ENCODE results near the gene ZNF569. TPM values are rescaled to one million over a fixed set of nuclear protein-coding genes. Genes with fewer than 3 reads are reported as not detected.
"Not testable (repeated sequence)": the region's sequence is repeated elsewhere in the genome, so short reads cannot be mapped to it uniquely, and the experiment has no call there.

The ZNF569 gene
- total and polyA plus RNA-seq, 2 of the 4 experiments (the other 2 are of a cell fraction), result 1.8 to 5.9 TPM

GRCh38 chr19:37406140-37406846 lies 61.0 kb downstream of the ZNF569 start:
- H4K91ac ChIP-seq (ENCODE audit: insufficient read depth, low read depth, low read length); H3K9ac ChIP-seq (ENCODE audit: low read depth, low read length); H3K56ac ChIP-seq (ENCODE audit: extremely low read depth, insufficient read depth, low read length); H2AK9ac ChIP-seq (replicated peaks; ENCODE audit: low read depth, low read length, poor library complexity); dilution Hi-C loops (cut with HindIII; ENCODE audit: low sequenced_read_pairs, unreplicated experiment); H4K5ac ChIP-seq (ENCODE audit: low read depth, low read length); ATAC-seq (ENCODE audit: low read depth); BruUV-seq (replicated peaks); H2AK5ac ChIP-seq (ENCODE audit: low read depth, low read length); H3K4me1 ChIP-seq (ENCODE audit: control insufficient read depth, insufficient read depth, low read length); H4K8ac ChIP-seq (ENCODE audit: low read depth in 2 of 2, low read length in 2 of 2); H3K23ac ChIP-seq (ENCODE audit: low read depth, low read length); H2BK15ac ChIP-seq (ENCODE audit: low read depth, low read length); H3K27me3 ChIP-seq (ENCODE audit: control insufficient read depth, insufficient read depth, low read length); intact Hi-C loops (cut with micrococcal nuclease); H2BK5ac ChIP-seq (ENCODE audit: low read depth, low read length, poor library complexity, severe bottlenecking); H4K20me1 ChIP-seq (ENCODE audit: insufficient read depth, low read length); H3K27ac ChIP-seq (ENCODE audit: insufficient read depth, low read length); H3K4ac ChIP-seq (ENCODE audit: low read depth, low read length); H2BK20ac ChIP-seq (ENCODE audit: low read depth, low read length); H3K14ac ChIP-seq (replicated peaks; ENCODE audit: low read depth, low read length); DNase-seq; H2AFZ ChIP-seq (replicated peaks; ENCODE audit: low read length, poor library complexity); in situ Hi-C loops (cut with MboI; ENCODE audit: low sequenced_read_pairs); H3K18ac ChIP-seq (ENCODE audit: low read depth, low read length); H3K4me2 ChIP-seq (ENCODE audit: low read depth, low read length); H3K4me3 ChIP-seq (ENCODE audit: insufficient read depth, low read depth, low read length); H3K36me3 ChIP-seq (ENCODE audit: control insufficient read depth, insufficient read depth, low read length); H3K9me1 ChIP-seq (ENCODE audit: insufficient read depth, low read length); POLR2A ChIA-PET (ENCODE audit: unreplicated experiment); H3K79me1 ChIP-seq (ENCODE audit: low read depth in 1 of 2, low read length in 2 of 2); CTCF ChIA-PET; H2BK120ac ChIP-seq (ENCODE audit: low read depth, low read length): not testable (repeated sequence)
- peaks cover 46% of the 10 kb centered on the region for H3K9me3 ChIP-seq (ENCODE audit: control insufficient read depth, insufficient read depth, low read length)
- WGBS, 2 experiments (ENCODE audit: extremely low coverage in 2 of 2, insufficient read length in 1 of 2), result no CpG with 5 or more reads among the region's 6 CpGs

Data from IMR-90 (cell line).